ENCODE data around the gene ADGRG1. TPM values are rescaled to one million over a fixed set of nuclear protein-coding genes. Genes with fewer than 3 reads are reported as not detected.

Gene ADGRG1
- total and polyA plus RNA-seq, 3 donors from 2014 or later, result 134 to 346 (median 296) TPM

- TF ChIP-seq POLR2A (IDR thresholded peaks at IDR 0.05) (no peak), CTCF (IDR thresholded peaks at IDR 0.05) (no peak)
- H3K27me3 ChIP-seq, result no peaks in the 10 kb centered on the region
- 75 to 95% methylated on average over 7 of the region's 7 CpGs for WGBS, 2 donors
- no peak overlapping the region for H3K4me3 ChIP-seq
- H3K9me3 ChIP-seq, result no peaks in the 10 kb centered on the region
- intact Hi-C loops (cut with DNase I; ENCODE audit: low total_unique reads), result no loop called here
- no peak for DNase-seq
- no peaks in the 10 kb centered on the region for H3K4me1 ChIP-seq
- H3K27ac ChIP-seq, result no peak overlapping the region
- H3K36me3 ChIP-seq (ENCODE audit: low read depth, missing control alignments), result no peaks in the 10 kb centered on the region
Observed at GRCh38 chr16:57661510-57661909, 33.1 kb downstream of the ADGRG1 start.

- no peak overlapping the region for H3K27ac ChIP-seq
- no peaks in the 10 kb centered on the region for H3K36me3 ChIP-seq (ENCODE audit: low read depth, missing control alignments)
- H3K9me3 ChIP-seq, result no peaks in the 10 kb centered on the region
- H3K4me1 ChIP-seq, result no peaks in the 10 kb centered on the region
- 88 to 89% methylated on average over 19 to 20 of the region's 20 CpGs for WGBS, 2 donors
- no peaks in the 10 kb centered on the region for H3K27me3 ChIP-seq
- no peak overlapping the region for H3K4me3 ChIP-seq
- intact Hi-C loops (cut with DNase I; ENCODE audit: low total_unique reads), result no loop called here
- DNase-seq, result no peak
- TF ChIP-seq CTCF (IDR thresholded peaks at IDR 0.05), result no peak
- TF ChIP-seq POLR2A (IDR thresholded peaks at IDR 0.05), result no peak
Observed at GRCh38 chr16:57661936-57662906, 33.8 kb downstream of the ADGRG1 start.

GRCh38 chr16:57663436-57663835 lies 35.0 kb downstream of the ADGRG1 start:
- Histone ChIP-seq H3K4me1 (no peaks in the 10 kb centered on the region), H3K9me3 (no peaks in the 10 kb centered on the region), H3K36me3 (ENCODE audit: low read depth, missing control alignments) (no peaks in the 10 kb centered on the region), H3K27me3 (no peaks in the 10 kb centered on the region), H3K4me3 (no peak overlapping the region), H3K27ac (no peak overlapping the region)
- WGBS, 2 donors, result 86% methylated on average over 21 of the region's 21 CpGs; no CpG with 5 or more reads in 1 of the 2 donors
- TF ChIP-seq CTCF (IDR thresholded peaks at IDR 0.05) (no peak), POLR2A (IDR thresholded peaks at IDR 0.05) (no peak)
- DNase-seq, result no peak
- intact Hi-C loops (cut with DNase I; ENCODE audit: low total_unique reads), result no loop called here

- DNase-seq, result no peak
- H3K27me3 ChIP-seq, result no peaks in the 10 kb centered on the region
- H3K27ac ChIP-seq, result no peak overlapping the region
- H3K4me1 ChIP-seq, result no peaks in the 10 kb centered on the region
- no peaks in the 10 kb centered on the region for H3K36me3 ChIP-seq (ENCODE audit: low read depth, missing control alignments)
- no peak for TF ChIP-seq POLR2A (IDR thresholded peaks at IDR 0.05)
- TF ChIP-seq CTCF (IDR thresholded peaks at IDR 0.05), result no peak
- H3K9me3 ChIP-seq, result no peaks in the 10 kb centered on the region
- intact Hi-C loops (cut with DNase I; ENCODE audit: low total_unique reads), result no loop called here
- H3K4me3 ChIP-seq, result no peak overlapping the region
- 87 to 96% methylated on average over 14 to 15 of the region's 15 CpGs for WGBS, 2 donors
Observed at GRCh38 chr16:57663917-57664661, 35.7 kb downstream of the ADGRG1 start.
